GM19240 (cell line): Measurements from ENCODE around the gene CDH13.

Source experiments
- DNase-seq: peaks from one replicate; pipeline ENCODE4 v3.0.0; 2011; ENCODE audit warnings: low spot score; ENCODE audit not compliant: insufficient read length

CDH13 gene

GRCh38 chr16:83541231-83541630 lies 914.5 kb downstream of the CDH13 start:
- no peak for DNase-seq

GRCh38 chr16:83542491-83542890 lies 915.7 kb downstream of the CDH13 start:
- no peak for DNase-seq

- no peak for DNase-seq
Measured at GRCh38 chr16:83549316-83550182, 922.8 kb downstream of the CDH13 start.

GRCh38 chr16:83550183-83550569 lies 923.4 kb downstream of the CDH13 start:
- no peak for DNase-seq

GRCh38 chr16:83552228-83552627 lies 925.5 kb downstream of the CDH13 start:
- DNase-seq: no peak

- DNase-seq: no peak
Measured at GRCh38 chr16:83552930-83553329, 926.2 kb downstream of the CDH13 start.

- DNase-seq: no peak
Measured at GRCh38 chr16:83554096-83554495, 927.3 kb downstream of the CDH13 start.

GRCh38 chr16:83554540-83554939 lies 927.8 kb downstream of the CDH13 start:
- no peak for DNase-seq

GRCh38 chr16:83561876-83562275 lies 935.1 kb downstream of the CDH13 start:
- no peak for DNase-seq

GRCh38 chr16:83568345-83568744 lies 941.6 kb downstream of the CDH13 start:
- no peak for DNase-seq

- DNase-seq: no peak
Measured at GRCh38 chr16:83574388-83574787, 947.6 kb downstream of the CDH13 start.

- DNase-seq: no peak
Measured at GRCh38 chr16:83577078-83577745, 950.4 kb downstream of the CDH13 start.

GRCh38 chr16:83578171-83578570 lies 951.4 kb downstream of the CDH13 start:
- no peak for DNase-seq

- DNase-seq: no peak
Measured at GRCh38 chr16:83579027-83579426, 952.3 kb downstream of the CDH13 start.

- no peak for DNase-seq
Measured at GRCh38 chr16:83579436-83579835, 952.7 kb downstream of the CDH13 start.

- no peak for DNase-seq
Measured at GRCh38 chr16:83581082-83581481, 954.3 kb downstream of the CDH13 start.

- no peak for DNase-seq
Measured at GRCh38 chr16:83581994-83582747, 955.4 kb downstream of the CDH13 start.

GRCh38 chr16:83586036-83586435 lies 959.3 kb downstream of the CDH13 start:
- no peak for DNase-seq

GRCh38 chr16:83586461-83587200 lies 959.9 kb downstream of the CDH13 start:
- DNase-seq: no peak

- no peak for DNase-seq
Measured at GRCh38 chr16:83587201-83587600, 960.4 kb downstream of the CDH13 start.

- no peak for DNase-seq
Measured at GRCh38 chr16:83588070-83588469, 961.3 kb downstream of the CDH13 start.
